SU-DHL-6 (cell line): ENCODE measurements around the gene MTHFD2.

Source experiments
- H2AFZ ChIP-seq: fragments of 200-600 bp; sonication (generic); 2 replicates; pipeline ENCODE4 v1.6.1; 2014; ENCODE audit warnings: low read depth, mild to moderate bottlenecking, moderate library complexity, mixed read lengths, antibody characterized with exemption, low read length; ENCODE audit not compliant: severe bottlenecking
- H3F3A ChIP-seq: fragments of 200-600 bp; shearing (Covaris generic); 2 replicates; pipeline ENCODE4 v1.6.0; 2016; ENCODE audit warnings: antibody characterized with exemption, mild to moderate bottlenecking; ENCODE audit not compliant: insufficient read depth
- H3K27ac ChIP-seq: fragments of 200-600 bp; sonication (generic); 2 replicates; pipeline ENCODE4 v1.5.1; 2016; ENCODE audit warnings: low read depth, mild to moderate bottlenecking, low read length, moderate library complexity, mixed read lengths
- H3K27me3 ChIP-seq: fragments of 200-600 bp; sonication (generic), shearing (Covaris generic); 2 replicates; pipeline ENCODE4 v1.6.0; 2014; ENCODE audit warnings: mild to moderate bottlenecking, low read length
- H3K36me3 ChIP-seq: fragments of 200-600 bp; sonication (generic); 2 replicates; pipeline ENCODE4 v1.6.1; 2014; ENCODE audit warnings: mild to moderate bottlenecking, low read length, mixed read lengths
- H3K4me2 ChIP-seq: fragments of 300-600, 200-600 bp; shearing (Covaris generic), sonication (generic); 2 replicates; pipeline ENCODE4 v1.6.0; 2014; ENCODE audit warnings: low read length, low read depth, mild to moderate bottlenecking; ENCODE audit not compliant: poor library complexity, severe bottlenecking
- H3K4me3 ChIP-seq: fragments of 200-600 bp; sonication (generic); 2 replicates; pipeline ENCODE4 v1.5.1; 2014; ENCODE audit warnings: antibody characterized with exemption, low read length, mild to moderate bottlenecking, mixed read lengths; ENCODE audit not compliant: insufficient read depth, poor library complexity, severe bottlenecking
- H3K79me2 ChIP-seq: fragments of 200-600 bp; sonication (generic); 2 replicates; pipeline ENCODE4 v1.6.1; 2014; ENCODE audit warnings: mild to moderate bottlenecking, low read length, moderate library complexity; ENCODE audit not compliant: insufficient read depth
- H3K9ac ChIP-seq: fragments of 200-600 bp; sonication (generic); 2 replicates; pipeline ENCODE4 v1.7.0; 2014; ENCODE audit warnings: mild to moderate bottlenecking, low read length
- H3K9me2 ChIP-seq: fragments of 200-600 bp; sonication (generic); replicated peaks from 2 replicates; pipeline ENCODE4 v1.6.1; 2014; ENCODE audit warnings: low read length; ENCODE audit not compliant: insufficient read depth
- H3K9me3 ChIP-seq: fragments of 200-600 bp; sonication (generic); 2 replicates; pipeline ENCODE4 v1.6.1; 2014; ENCODE audit warnings: low read length, mixed read lengths; ENCODE audit not compliant: insufficient read depth
- H4K20me1 ChIP-seq: fragments of 200-600 bp; sonication (generic); 2 replicates; pipeline ENCODE4 v1.6.1; 2014; ENCODE audit warnings: low read depth, mild to moderate bottlenecking, antibody characterized with exemption, low read length, moderate library complexity, mixed read lengths
- EZH2phosphoT487 ChIP-seq: fragments of 200-600 bp; sonication (generic), shearing (Covaris generic); conservative IDR thresholded peaks from 2 replicates; pipeline ENCODE4 v1.6.1; 2018; ENCODE audit warnings: mild to moderate bottlenecking, antibody characterized with exemption, low read length, moderate library complexity, mixed read lengths
- TF ChIP-seq, protein P1 (sequence below): fragments of 200-600 bp; sonication (generic); IDR thresholded peaks from one replicate; pipeline ENCODE4 v1.5.1; 2017; ENCODE audit warnings: antibody characterized with exemption, mild to moderate bottlenecking, low read length, moderate library complexity; ENCODE audit not compliant: insufficient read depth, poor library complexity, severe bottlenecking

Gene MTHFD2

DNA sequence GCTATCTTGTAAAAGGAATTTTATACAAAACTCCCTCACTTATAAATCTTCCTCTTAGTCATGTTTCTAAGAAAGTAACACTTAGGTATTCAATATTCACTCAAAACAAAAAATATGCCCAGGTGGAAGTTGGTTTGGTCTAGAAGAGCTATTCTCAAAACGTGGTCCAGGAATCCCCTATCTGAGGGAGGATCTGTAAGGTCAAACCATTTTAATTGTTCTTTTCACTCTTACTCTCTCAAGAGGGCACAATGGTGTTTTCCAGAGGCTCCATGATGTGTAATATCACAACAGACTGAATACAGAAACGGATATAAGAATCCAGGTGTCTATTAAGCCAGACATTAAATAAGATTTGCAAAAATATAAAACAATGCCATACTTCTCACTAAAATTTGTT is 29.7 kb upstream of the MTHFD2 start:
- Histone ChIP-seq H3K36me3 (peaks cover 75% of the 10 kb centered on the region), H4K20me1 (peaks cover 13% of the 10 kb centered on the region; the same call in 1 of the 2 replicates), H3K9me3 (no peaks in the 10 kb centered on the region), H3K27me3 (no peaks in the 10 kb centered on the region), H3K4me2 (no peak overlapping the region), H3K79me2 (peaks cover 89% of the 10 kb centered on the region), H3K4me3 (no peak overlapping the region), H3K9ac (no peak overlapping the region), H3K27ac (no peak overlapping the region), H3K9me2 (no peaks in the 10 kb centered on the region), H2AFZ (no peak overlapping the region), H3F3A (peaks cover 27% of the 10 kb centered on the region)
- TF ChIP-seq, protein P1, sequence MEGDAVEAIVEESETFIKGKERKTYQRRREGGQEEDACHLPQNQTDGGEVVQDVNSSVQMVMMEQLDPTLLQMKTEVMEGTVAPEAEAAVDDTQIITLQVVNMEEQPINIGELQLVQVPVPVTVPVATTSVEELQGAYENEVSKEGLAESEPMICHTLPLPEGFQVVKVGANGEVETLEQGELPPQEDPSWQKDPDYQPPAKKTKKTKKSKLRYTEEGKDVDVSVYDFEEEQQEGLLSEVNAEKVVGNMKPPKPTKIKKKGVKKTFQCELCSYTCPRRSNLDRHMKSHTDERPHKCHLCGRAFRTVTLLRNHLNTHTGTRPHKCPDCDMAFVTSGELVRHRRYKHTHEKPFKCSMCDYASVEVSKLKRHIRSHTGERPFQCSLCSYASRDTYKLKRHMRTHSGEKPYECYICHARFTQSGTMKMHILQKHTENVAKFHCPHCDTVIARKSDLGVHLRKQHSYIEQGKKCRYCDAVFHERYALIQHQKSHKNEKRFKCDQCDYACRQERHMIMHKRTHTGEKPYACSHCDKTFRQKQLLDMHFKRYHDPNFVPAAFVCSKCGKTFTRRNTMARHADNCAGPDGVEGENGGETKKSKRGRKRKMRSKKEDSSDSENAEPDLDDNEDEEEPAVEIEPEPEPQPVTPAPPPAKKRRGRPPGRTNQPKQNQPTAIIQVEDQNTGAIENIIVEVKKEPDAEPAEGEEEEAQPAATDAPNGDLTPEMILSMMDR, result no peak
- TF ChIP-seq EZH2phosphoT487, result no peak

DNA sequence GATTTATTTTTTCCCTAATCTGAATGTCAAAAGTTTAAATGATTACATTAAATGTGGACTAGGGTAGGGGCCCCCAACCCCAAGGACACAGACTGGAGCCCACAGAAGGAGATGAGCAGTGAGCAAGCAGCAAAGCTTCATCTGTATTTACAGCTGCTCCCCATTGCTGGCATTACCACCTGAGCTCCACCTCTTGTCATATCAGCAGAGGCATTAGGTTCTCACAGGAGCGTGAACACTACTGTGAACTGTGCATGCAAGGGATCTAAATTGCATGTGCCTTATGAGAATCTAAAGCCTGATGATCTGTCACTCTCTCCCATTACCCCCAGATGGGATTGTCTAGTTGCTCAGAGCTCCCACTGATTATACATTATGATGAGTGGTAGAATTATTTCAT is 23.5 kb upstream of the MTHFD2 start:
- TF ChIP-seq, protein P1, result no peak
- no peak for TF ChIP-seq EZH2phosphoT487
- Histone ChIP-seq H3K79me2 (peaks cover 79% of the 10 kb centered on the region), H4K20me1 (peaks cover 30% of the 10 kb centered on the region), H3K4me3 (no peak overlapping the region), H2AFZ (no peak overlapping the region), H3K9ac (no peak overlapping the region), H3K9me3 (no peaks in the 10 kb centered on the region), H3F3A (peaks cover 30% of the 10 kb centered on the region), H3K36me3 (peaks cover 39% of the 10 kb centered on the region), H3K9me2 (no peaks in the 10 kb centered on the region), H3K4me2 (peak overlapping the region; percentile 80), H3K27ac (no peak overlapping the region), H3K27me3 (no peaks in the 10 kb centered on the region)

DNA sequence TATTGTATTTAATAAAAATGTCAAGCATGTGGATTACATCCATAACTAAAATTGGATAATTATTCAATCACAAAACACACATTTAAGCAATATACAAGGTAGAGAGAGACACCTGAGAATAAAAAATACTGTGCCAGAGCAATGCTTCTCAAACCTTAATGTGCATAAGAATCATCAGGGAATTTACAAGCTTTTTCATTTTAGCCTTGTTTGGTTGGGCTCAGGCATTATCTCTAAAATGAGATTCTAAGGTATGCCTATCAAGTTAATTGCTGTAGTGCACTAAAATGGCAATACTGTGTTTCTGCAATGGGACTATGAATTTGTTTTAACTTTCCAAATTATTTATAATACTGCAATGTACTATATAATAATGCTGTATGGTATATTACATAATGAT is 20.7 kb upstream of the MTHFD2 start:
- H3F3A ChIP-seq, result peaks cover 46% of the 10 kb centered on the region
- peak overlapping the region; percentile 100 for H3K9ac ChIP-seq
- H3K27ac ChIP-seq, result peak overlapping the region; percentile 100
- peaks cover 23% of the 10 kb centered on the region for H3K36me3 ChIP-seq
- H3K4me2 ChIP-seq, result peak overlapping the region; percentile 80
- H3K79me2 ChIP-seq, result peaks cover 57% of the 10 kb centered on the region
- TF ChIP-seq, protein P1, result no peak
- TF ChIP-seq EZH2phosphoT487, result no peak
- peaks cover 30% of the 10 kb centered on the region for H4K20me1 ChIP-seq
- H3K9me3 ChIP-seq, result no peaks in the 10 kb centered on the region
- no peak overlapping the region for H2AFZ ChIP-seq
- H3K9me2 ChIP-seq, result no peaks in the 10 kb centered on the region
- no peaks in the 10 kb centered on the region for H3K27me3 ChIP-seq
- peak overlapping the region; percentile 100 for H3K4me3 ChIP-seq
